ENCODE measurements around the gene BRD7. TPM values are rescaled to one million over a fixed set of nuclear protein-coding genes. Genes with fewer than 3 reads are reported as not detected.

The BRD7 gene
- total and polyA plus RNA-seq, 10 donors: 39.2 to 69.7 (median 53.4) TPM

DNA sequence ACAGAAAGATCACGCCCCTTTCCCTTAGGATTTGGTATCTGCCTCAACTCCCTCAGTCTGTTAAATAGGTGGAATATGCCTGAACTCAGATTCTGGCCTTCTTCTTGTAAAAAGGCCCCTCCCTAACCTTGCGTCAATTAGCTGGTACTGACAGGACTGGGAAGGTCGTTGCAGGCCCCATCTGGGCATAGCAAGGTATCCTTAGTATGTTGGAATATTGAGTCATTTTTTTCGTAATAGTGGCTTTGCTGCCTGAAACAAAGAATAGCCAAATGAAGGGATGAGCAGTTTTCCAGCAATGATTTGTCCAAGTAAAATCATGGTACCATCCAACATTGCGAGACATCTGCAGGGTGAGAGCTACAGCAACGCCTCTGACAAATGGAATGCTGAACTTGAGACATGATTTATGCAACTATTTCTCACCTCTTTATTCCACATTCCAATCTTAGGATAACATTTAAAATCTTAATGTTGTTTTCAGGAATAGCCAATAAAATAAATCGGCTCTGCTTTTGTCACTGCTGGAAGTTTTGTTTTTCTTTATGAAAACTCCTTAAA is 39.3 kb upstream of the BRD7 start:
- intact Hi-C loops (cut with DNase I; ENCODE audit: low total_unique reads): no loop called here
- H3K27me3 ChIP-seq (replicated peaks in 1 of 7): no peaks in the 10 kb centered on the region
- H3K36me3 ChIP-seq: no peaks in the 10 kb centered on the region
- 56 to 88% (median 80%) methylated on average over 7 of the region's 7 CpGs for WGBS, 5 donors
- peaks cover 0 to 5% (median 0%) of the 10 kb centered on the region in 8 donors for H3K9me3 ChIP-seq
- DNase-seq: no peak
- TF ChIP-seq POLR2AphosphoS5 (IDR thresholded peaks at IDR 0.05) (no peak), POLR2A (IDR thresholded peaks at IDR 0.05) (no peak)
- TF ChIP-seq, protein P1, sequence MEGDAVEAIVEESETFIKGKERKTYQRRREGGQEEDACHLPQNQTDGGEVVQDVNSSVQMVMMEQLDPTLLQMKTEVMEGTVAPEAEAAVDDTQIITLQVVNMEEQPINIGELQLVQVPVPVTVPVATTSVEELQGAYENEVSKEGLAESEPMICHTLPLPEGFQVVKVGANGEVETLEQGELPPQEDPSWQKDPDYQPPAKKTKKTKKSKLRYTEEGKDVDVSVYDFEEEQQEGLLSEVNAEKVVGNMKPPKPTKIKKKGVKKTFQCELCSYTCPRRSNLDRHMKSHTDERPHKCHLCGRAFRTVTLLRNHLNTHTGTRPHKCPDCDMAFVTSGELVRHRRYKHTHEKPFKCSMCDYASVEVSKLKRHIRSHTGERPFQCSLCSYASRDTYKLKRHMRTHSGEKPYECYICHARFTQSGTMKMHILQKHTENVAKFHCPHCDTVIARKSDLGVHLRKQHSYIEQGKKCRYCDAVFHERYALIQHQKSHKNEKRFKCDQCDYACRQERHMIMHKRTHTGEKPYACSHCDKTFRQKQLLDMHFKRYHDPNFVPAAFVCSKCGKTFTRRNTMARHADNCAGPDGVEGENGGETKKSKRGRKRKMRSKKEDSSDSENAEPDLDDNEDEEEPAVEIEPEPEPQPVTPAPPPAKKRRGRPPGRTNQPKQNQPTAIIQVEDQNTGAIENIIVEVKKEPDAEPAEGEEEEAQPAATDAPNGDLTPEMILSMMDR (IDR thresholded peaks at IDR 0.05 in 8 of 11, conservative IDR thresholded peaks at IDR 0.05 in 3 of 11): no peak
- no peak overlapping the region for H3K27ac ChIP-seq
- H3K4me3 ChIP-seq: no peak overlapping the region
- H3K4me1 ChIP-seq: no peaks in the 10 kb centered on the region

DNA sequence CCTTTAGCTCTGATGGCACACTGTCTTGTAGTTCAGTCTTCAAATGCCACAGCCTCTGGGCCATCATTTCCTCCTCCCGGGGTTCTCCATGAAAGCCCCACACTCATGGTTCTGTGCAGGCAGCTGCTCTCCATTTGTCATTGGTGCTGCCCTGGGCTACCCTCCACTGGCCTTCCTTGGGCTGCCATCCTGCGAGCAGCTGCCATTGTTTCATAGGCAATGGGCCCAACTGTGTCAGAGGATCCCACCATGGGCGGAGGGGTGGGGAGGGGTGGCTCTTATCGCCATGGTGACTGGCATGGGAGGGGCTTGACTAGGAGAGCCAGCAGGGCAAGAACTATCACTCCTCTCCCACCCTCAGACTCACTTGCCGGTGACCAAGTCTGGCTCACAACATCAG is 38.6 kb upstream of the BRD7 start:
- Histone ChIP-seq H3K27me3 (replicated peaks in 1 of 7) (no peaks in the 10 kb centered on the region), H3K36me3 (no peaks in the 10 kb centered on the region), H3K27ac (no peak overlapping the region), H3K4me1 (no peaks in the 10 kb centered on the region), H3K9me3 (peaks cover 0 to 4% (median 0%) of the 10 kb centered on the region in 8 donors), H3K4me3 (no peak overlapping the region)
- DNase-seq: no peak
- 75 to 83% (median 80%) methylated on average over 5 of the region's 5 CpGs for WGBS, 5 donors
- intact Hi-C loops (cut with DNase I; ENCODE audit: low total_unique reads): no loop called here
- TF ChIP-seq POLR2A (IDR thresholded peaks at IDR 0.05): no peak
- TF ChIP-seq, protein P1 (IDR thresholded peaks at IDR 0.05 in 8 of 11, conservative IDR thresholded peaks at IDR 0.05 in 3 of 11): no peak
- TF ChIP-seq POLR2AphosphoS5 (IDR thresholded peaks at IDR 0.05): no peak

DNA sequence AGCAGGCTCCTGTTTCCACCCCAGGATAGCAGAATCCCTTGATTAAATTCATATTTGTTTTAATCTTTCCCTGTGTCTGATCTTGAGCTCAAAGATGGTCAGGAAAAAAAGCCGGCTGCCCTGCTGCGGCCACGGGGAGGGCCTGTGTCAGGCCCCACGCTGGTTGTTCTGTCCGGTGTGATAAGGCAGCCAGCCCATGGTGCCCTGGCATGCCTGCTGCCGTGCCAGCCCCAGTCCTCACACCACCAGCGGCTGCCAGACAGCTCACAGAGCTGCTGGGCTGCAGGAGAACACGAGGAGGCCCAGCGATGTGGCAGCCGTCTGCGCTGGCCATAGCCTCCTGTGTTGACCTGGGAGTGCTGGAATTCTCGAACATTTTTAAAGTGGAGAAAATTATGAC is 34.7 kb upstream of the BRD7 start:
- DNase-seq: no peak
- no peaks in the 10 kb centered on the region for H3K9me3 ChIP-seq
- H3K4me1 ChIP-seq: no peaks in the 10 kb centered on the region
- no peaks in the 10 kb centered on the region for H3K27me3 ChIP-seq (replicated peaks in 1 of 7)
- TF ChIP-seq, protein P1 (IDR thresholded peaks at IDR 0.05 in 8 of 11, conservative IDR thresholded peaks at IDR 0.05 in 3 of 11): no peak
- TF ChIP-seq POLR2A (IDR thresholded peaks at IDR 0.05) (no peak), POLR2AphosphoS5 (IDR thresholded peaks at IDR 0.05) (no peak)
- intact Hi-C loops (cut with DNase I; ENCODE audit: low total_unique reads): no loop called here
- no peak overlapping the region for H3K27ac ChIP-seq
- no peak overlapping the region for H3K4me3 ChIP-seq
- 75 to 92% (median 82%) methylated on average over 8 to 12 of the region's 12 CpGs for WGBS, 5 donors
- H3K36me3 ChIP-seq: no peaks in the 10 kb centered on the region

- Histone ChIP-seq H3K36me3 (no peaks in the 10 kb centered on the region), H3K4me3 (no peak overlapping the region), H3K27ac (no peak overlapping the region), H3K27me3 (replicated peaks in 1 of 7) (no peaks in the 10 kb centered on the region), H3K9me3 (no peaks in the 10 kb centered on the region), H3K4me1 (no peaks in the 10 kb centered on the region)
- TF ChIP-seq POLR2AphosphoS5 (IDR thresholded peaks at IDR 0.05) (no peak), POLR2A (IDR thresholded peaks at IDR 0.05) (no peak)
- TF ChIP-seq, protein P1 (IDR thresholded peaks at IDR 0.05 in 8 of 11, conservative IDR thresholded peaks at IDR 0.05 in 3 of 11): no peak
- WGBS, 5 donors: 71 to 80% (median 77%) methylated on average over 9 of the region's 9 CpGs
- intact Hi-C loops (cut with DNase I; ENCODE audit: low total_unique reads): no loop called here
- DNase-seq: no peak
Observed at GRCh38 chr16:50402298-50402895, 33.6 kb upstream of the BRD7 start.
